ENCODE measurements around the gene MPP3. TPM values are rescaled to one million over a fixed set of nuclear protein-coding genes. Genes with fewer than 3 reads are reported as not detected.

Gene MPP3
- total RNA-seq (2011; cell fraction: chromatin; rRNA removed; ENCODE audit: low replicate concordance): 39.6 and 62.5 TPM in 2 replicates
- 26.3 and 31.2 TPM in 2 replicates for total RNA-seq (2011; cell fraction: nucleolus; rRNA removed)
- total RNA-seq (2011; cell fraction: nucleoplasm; rRNA removed): 35.3 and 39.0 TPM in 2 replicates
- 6.0 and 10.4 TPM in 2 replicates for total RNA-seq (2014; rRNA removed)
- 3.1 TPM in 2 replicates for total RNA-seq (2014; rRNA removed; fragmentation: Illumina TruSeq; extraction: Trizol)
- 2.2 and 2.9 TPM in 2 replicates for total RNA-seq (2015; rRNA removed; fragmentation: Illumina TruSeq; extraction: Trizol)
- total RNA-seq (2021): 5.1 and 5.9 TPM in 2 replicates
- polyA plus RNA-seq (2011; rRNA removed): 5.3 and 6.2 TPM in 2 replicates
- 4.4 and 7.6 TPM in 2 replicates for polyA plus RNA-seq (2011; cell fraction: cytosol; rRNA removed)
- 21.3 and 32.5 TPM in 2 replicates for polyA plus RNA-seq (2011; cell fraction: nucleus; rRNA removed)
- polyA plus RNA-seq (2012): 2.0 and 2.7 TPM in 2 replicates
- 4.1 and 4.5 TPM in 2 replicates for polyA plus RNA-seq (2014; fragmentation: Illumina TruSeq; extraction: Trizol)
- polyA plus RNA-seq (2014; fragmentation: Nextera tagmentation; extraction: Ambion mirVana): 1 to 10 TPM in 1 of 2 experiments, under 1 TPM in 1; 0.41 to 1.1 TPM
- 5.3 and 5.4 TPM in 2 replicates for polyA plus RNA-seq (2014; rRNA removed)
- 3.9 and 7.3 TPM in 2 replicates for polyA minus RNA-seq (2011; rRNA and poly(A)+ RNA removed)
- 3.1 and 5.0 TPM in 2 replicates for polyA minus RNA-seq (2011; cell fraction: cytosol; rRNA and poly(A)+ RNA removed)
- polyA minus RNA-seq (2011; cell fraction: nucleus; rRNA and poly(A)+ RNA removed): 8.9 and 9.3 TPM in 2 replicates
- percentile 61 among the genes with signal in this experiment for Bru-seq, nascent RNA
- BruChase-seq, experiment 1, labeled RNA remaining after a 2-hour chase: percentile 55 among the genes with signal in this experiment
- percentile 55 among the genes with signal in this experiment for BruChase-seq, experiment 2, labeled RNA remaining after a 6-hour chase
- long read RNA-seq, experiment 1, partial matches to known transcripts: 3 of 14 reads
- long read RNA-seq, experiment 1, other reads (novel, unspliced or antisense): 11 of 14 reads
- long read RNA-seq, experiment 2, partial matches to known transcripts: 0 of 1 reads
- long read RNA-seq, experiment 2, other reads (novel, unspliced or antisense): 1 of 1 reads
- long read RNA-seq, experiment 3, partial matches to known transcripts: 1 of 1 reads
- long read RNA-seq, experiment 3, other reads (novel, unspliced or antisense): 0 of 1 reads

GRCh38 chr17:43832976-43833829, at the start of gene MPP3:
TSS of gene MPP3 (minus strand) at chr17:43833146. CDS start at chr17:43831906, 1,240 bp downstream.
- peak within 1 kb of the TSS; percentile 63 for H3K4me2 ChIP-seq (ENCODE audit: insufficient read depth, low read length)
- peaks cover 0 to 10% of the 10 kb centered on the region in 2 experiments; a peak in 1 of 5 replicates for H3K27me3 ChIP-seq (ENCODE audit: control insufficient read depth in 2 of 2, insufficient read depth in 2 of 2, low read length in 2 of 2)
- H3K4me1 ChIP-seq (replicated peaks in 1 of 2; ENCODE audit: control insufficient read depth in 2 of 2, insufficient read depth in 2 of 2, low read length in 2 of 2): peaks cover 5 to 22% of the 10 kb centered on the region in 2 experiments
- 16% methylated on average over 34 of the region's 87 CpGs for WGBS (ENCODE audit: insufficient coverage, low coverage, missing lambda C conversion rate)
- H3K9me1 ChIP-seq (ENCODE audit: control insufficient read depth, insufficient read depth, low read length): no peaks in the 10 kb centered on the region
- no peaks in the 10 kb centered on the region for H3K36me3 ChIP-seq (ENCODE audit: control insufficient read depth, insufficient read depth, low read length)
- peak; percentile 99 for ATAC-seq
- no peaks in the 10 kb centered on the region; the same call in 1 of the 2 replicates for H4K20me1 ChIP-seq (replicated peaks; ENCODE audit: control insufficient read depth, insufficient read depth, low read length)
- CTCF ChIA-PET (ENCODE audit: low intra/inter-chr PET ratio): no interaction called here
- in situ Hi-C loops (cut with MboI): no loop called here
- no peak for FAIRE-seq
- peak within 1 kb of the TSS; percentile 92 for H2AFZ ChIP-seq (ENCODE audit: low read depth, low read length)
- no TSS peak for BruUV-seq (replicated peaks)
- H3K4me3 ChIP-seq: peak within 1 kb of the TSS; percentile 61
- POLR2A ChIA-PET: interaction anchor here (1.6 kb wide), 1 partner anchor 10 kb away, joined by 3 read pairs; no protein-coding TSS in a partner anchor
- H3K9me3 ChIP-seq (replicated peaks; ENCODE audit: control insufficient read depth, insufficient read depth, low read depth, low read length): peaks cover 5% of the 10 kb centered on the region
- peak; percentile 83 to 97 (median 95) for DNase-seq (ENCODE audit: extremely low read depth in 1 of 4, low spot score in 3 of 4)
- intact Hi-C loops (cut with micrococcal nuclease): no loop called here
- H3K9ac ChIP-seq (ENCODE audit: insufficient read depth in 1 of 2, low read depth in 2 of 2, low read length in 2 of 2): peak within 1 kb of the TSS; percentile 51 to 90; a peak in 3 of 4 replicates
- H3K79me2 ChIP-seq (ENCODE audit: control insufficient read depth, insufficient read depth, low read length): no peaks in the 10 kb centered on the region
- peak within 1 kb of the TSS; percentile 55; the same call in 2 of the 3 replicates for H3K27ac ChIP-seq (ENCODE audit: extremely low read depth, low read depth, low read length)
- TF ChIP-seq PCBP1 (IDR thresholded peaks at IDR 0.05; ENCODE audit: low read depth, low read length, poor library complexity, severe bottlenecking) (peak; percentile 51), EZH2 (IDR thresholded peaks at IDR 0.05; ENCODE audit: borderline replicate concordance, low read depth, low read length) (no peak), SAFB2 (IDR thresholded peaks at IDR 0.05; ENCODE audit: borderline replicate concordance, low read depth, low read length, severe bottlenecking) (no peak), HMG20A (CRISPR knock-in tag; conservative IDR thresholded peaks at IDR 0.05) (no peak)
- TF ChIP-seq, protein P1, sequence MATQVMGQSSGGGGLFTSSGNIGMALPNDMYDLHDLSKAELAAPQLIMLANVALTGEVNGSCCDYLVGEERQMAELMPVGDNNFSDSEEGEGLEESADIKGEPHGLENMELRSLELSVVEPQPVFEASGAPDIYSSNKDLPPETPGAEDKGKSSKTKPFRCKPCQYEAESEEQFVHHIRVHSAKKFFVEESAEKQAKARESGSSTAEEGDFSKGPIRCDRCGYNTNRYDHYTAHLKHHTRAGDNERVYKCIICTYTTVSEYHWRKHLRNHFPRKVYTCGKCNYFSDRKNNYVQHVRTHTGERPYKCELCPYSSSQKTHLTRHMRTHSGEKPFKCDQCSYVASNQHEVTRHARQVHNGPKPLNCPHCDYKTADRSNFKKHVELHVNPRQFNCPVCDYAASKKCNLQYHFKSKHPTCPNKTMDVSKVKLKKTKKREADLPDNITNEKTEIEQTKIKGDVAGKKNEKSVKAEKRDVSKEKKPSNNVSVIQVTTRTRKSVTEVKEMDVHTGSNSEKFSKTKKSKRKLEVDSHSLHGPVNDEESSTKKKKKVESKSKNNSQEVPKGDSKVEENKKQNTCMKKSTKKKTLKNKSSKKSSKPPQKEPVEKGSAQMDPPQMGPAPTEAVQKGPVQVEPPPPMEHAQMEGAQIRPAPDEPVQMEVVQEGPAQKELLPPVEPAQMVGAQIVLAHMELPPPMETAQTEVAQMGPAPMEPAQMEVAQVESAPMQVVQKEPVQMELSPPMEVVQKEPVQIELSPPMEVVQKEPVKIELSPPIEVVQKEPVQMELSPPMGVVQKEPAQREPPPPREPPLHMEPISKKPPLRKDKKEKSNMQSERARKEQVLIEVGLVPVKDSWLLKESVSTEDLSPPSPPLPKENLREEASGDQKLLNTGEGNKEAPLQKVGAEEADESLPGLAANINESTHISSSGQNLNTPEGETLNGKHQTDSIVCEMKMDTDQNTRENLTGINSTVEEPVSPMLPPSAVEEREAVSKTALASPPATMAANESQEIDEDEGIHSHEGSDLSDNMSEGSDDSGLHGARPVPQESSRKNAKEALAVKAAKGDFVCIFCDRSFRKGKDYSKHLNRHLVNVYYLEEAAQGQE (IDR thresholded peaks at IDR 0.05; ENCODE audit: borderline replicate concordance): no peak
- TF ChIP-seq, protein P1 (CRISPR knock-in tag; IDR thresholded peaks at IDR 0.05; ENCODE audit: low read depth): no peak

All from K562 (cell line).